Loucy (cell line): ENCODE data around the gene GEMIN7.

ENCODE experiments used
- CTCF ChIP-seq: fragments of 200-600 bp; sonication (generic); conservative IDR thresholded peaks from 2 replicates; pipeline ENCODE4 v1.5.1; 2014; ENCODE audit warnings: mild to moderate bottlenecking, antibody characterized with exemption, low read length
- EZH2phosphoT487 ChIP-seq: fragments of 200-600 bp; IDR thresholded peaks from 2 replicates; pipeline ENCODE4 v1.6.1; 2018; ENCODE audit warnings: antibody characterized with exemption, mild to moderate bottlenecking, moderate library complexity, borderline replicate concordance

- TF ChIP-seq CTCF (no peak), EZH2phosphoT487 (no peak)
Observed at GRCh38 chr19:45097776-45098520, 18.9 kb downstream of the GEMIN7 start.
